Head of caudate nucleus (tissue), 42 donors: ENCODE data around the gene MAP7D1.
"Not testable (repeated sequence)": the region's sequence is repeated elsewhere in the genome, so short reads cannot be mapped to it uniquely, and the experiment has no call there.

ENCODE experiments used
- DNase-seq, 42 donors: peaks; one replicate each; pipeline versions ENCODE4 v3.0.0 to v3.0.0-alpha.2; 2020 to 2021; ENCODE audit warnings: mixed read lengths in 7 of 42
- intact Hi-C: fragments of 100-400 bp; cut with DNase I; formaldehyde crosslinking; loops from one replicate; pipeline ENCODE4 v1.15.0; 2022

The MAP7D1 gene

DNA sequence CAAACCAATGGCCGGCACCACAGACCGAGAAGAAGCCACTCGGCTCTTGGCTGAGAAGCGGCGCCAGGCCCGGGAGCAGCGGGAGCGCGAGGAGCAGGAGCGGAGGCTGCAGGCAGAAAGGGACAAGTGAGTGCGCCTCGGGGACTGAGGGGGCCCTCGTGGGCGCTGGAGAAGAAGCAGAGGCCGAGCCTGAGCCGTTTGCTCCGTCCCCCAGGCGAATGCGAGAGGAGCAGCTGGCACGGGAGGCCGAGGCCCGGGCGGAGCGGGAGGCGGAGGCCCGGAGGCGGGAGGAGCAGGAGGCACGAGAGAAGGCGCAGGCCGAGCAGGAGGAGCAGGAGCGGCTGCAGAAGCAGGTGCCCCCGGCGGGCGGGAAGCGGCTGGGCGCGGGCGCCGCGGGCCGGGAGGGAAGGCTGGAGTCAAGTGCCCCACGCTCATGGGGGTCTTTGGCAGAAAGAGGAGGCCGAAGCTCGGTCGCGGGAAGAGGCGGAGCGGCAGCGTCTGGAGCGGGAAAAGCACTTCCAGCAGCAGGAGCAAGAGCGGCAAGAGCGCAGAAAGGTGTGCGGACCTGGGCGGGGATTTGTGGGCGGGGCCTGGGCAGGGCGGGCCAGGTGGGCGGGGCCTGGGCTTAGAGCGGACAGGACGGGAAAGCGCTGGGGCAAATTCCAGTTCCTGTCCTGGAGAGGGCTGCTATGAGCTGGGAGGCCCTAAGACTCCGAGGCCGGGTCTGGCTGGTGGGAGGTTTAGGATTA, 22.7 kb downstream of the MAP7D1 start:
- intact Hi-C loops, result no loop called here
- no peak for DNase-seq

DNA sequence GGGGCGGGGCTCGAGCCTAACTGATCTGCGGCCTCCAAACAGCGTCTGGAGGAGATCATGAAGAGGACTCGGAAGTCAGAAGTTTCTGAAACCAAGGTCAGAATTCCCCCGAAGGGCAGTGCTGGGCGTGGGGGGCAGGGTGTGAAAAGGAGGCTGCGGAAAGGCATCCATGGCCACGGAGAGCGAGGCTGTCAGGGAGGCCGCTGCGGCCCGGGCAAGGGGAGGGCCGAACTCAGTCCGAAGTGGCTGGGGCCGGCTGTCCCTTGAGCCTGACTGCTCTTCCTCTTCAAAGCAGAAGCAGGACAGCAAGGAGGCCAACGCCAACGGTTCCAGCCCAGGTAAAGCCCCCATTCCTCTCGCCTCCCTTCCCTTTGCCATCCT, 23.2 kb downstream of the MAP7D1 start:
- intact Hi-C loops, result no loop called here
- DNase-seq, result no peak

DNA sequence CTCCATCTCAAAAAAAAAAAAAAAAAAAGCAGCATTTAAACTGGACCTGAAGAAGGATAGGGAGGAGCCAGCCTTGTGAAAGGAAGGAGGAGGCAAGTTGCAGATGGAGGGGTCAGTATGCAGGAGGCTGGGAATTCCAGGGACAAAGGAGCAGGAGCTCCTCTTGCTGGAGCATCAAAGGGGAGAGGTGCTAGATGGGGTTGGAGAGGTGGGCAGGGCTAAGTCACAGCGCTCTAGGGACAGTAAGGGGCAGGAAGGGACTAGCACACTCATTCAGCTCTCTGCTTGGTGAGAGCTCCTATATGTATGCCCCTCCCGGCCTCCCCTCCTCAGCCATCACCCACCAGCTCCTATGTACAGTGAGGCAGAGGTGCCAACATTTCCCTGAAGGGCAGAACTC, 26.8 kb downstream of the MAP7D1 start:
- intact Hi-C loops, result no loop called here
- no peak for DNase-seq

DNA sequence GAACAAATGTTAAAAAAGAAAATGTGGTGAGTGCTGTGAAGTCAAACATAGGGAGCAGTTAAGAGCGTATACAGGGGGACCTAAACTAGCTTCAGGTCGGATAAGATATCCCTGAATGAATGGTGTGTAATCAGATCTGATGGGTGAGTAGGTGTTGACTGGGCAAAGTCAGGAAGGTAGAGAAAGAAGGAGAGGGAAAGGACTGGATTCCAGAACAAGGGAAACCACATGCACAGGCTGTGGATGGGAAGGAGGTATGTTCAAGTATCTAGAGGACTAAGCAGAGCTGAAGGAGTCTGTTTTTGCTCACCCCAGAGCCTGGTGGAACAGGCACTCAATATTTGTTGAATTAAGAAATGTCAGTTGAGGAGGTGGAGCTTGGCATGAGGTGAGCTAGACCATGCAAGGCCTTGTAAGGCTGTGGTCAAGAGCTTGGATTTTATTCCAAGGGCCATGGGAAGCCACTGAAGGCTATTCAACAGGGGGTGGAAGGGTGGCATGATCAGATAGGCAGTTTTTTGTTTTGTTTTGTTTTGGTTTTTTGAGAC, 27.4 kb downstream of the MAP7D1 start:
- intact Hi-C loops, result no loop called here

DNA sequence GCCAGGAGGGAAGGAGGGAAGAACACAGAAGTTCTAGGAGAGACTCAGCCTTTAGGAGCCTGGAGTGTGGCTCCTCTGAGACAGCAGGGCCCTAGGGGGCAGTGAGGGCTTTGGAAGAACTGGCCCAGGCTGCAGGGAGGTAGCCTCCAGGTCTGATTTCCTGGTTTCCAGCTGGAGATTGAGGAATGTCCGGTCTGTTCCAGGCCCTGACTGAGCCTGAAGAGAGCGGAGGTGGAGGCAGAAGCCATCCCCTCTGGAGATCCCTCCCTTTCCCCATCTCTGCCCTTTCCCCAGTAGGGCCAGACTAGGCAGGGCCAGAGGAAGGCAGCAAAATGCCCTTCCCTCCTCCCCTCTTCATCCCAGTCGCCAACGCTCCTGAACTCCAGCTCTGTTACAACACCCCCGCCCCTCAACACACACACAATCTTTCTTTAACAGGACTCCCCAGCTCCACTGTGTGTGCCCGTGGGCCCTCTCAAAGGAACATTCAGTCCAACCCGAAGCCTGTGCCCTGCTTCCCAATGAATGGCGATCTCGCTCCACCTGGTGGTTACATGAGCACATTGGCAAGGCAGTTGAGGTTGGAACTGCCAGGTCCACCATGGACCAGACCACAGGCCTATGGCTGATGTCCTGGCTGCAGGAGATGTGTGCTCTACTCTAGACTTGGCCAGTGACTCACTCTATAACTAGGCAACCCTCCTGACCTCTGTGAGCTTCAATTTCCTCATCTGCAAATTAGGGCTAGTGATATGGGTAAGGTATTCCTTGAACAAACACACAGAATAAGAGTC, 32.0 kb downstream of the MAP7D1 start:
- DNase-seq, result peak; percentile 77 to 95 (median 90)
- intact Hi-C loops, result loop anchor here (2.0 kb wide), 1 partner anchor 37 kb away; no protein-coding TSS in a partner anchor

More for the DNA sequence above, 27.4 kb downstream of the MAP7D1 start:
- DNase-seq, result no peak

DNA sequence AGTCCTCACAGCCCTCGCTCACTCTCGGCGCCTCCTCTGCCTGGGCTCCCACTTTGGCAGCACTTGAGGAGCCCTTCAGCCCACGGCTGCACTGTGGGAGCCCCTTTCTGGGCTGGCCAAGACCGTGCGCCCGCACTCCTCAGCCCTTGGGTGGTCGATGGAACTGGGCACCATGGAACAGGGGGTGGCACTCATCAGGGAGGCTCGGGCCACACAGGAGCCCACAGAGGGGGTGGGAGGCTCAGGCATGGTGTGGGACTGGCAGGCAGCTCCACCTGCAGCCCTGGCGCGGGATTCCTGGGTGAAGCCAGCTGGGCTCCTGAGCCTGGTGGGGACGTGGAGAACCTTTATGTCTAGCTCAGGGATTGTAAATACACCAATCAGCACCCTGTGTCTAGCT, 40.8 kb downstream of the MAP7D1 start:
- intact Hi-C loops, DNase-seq: not testable (repeated sequence)

DNA sequence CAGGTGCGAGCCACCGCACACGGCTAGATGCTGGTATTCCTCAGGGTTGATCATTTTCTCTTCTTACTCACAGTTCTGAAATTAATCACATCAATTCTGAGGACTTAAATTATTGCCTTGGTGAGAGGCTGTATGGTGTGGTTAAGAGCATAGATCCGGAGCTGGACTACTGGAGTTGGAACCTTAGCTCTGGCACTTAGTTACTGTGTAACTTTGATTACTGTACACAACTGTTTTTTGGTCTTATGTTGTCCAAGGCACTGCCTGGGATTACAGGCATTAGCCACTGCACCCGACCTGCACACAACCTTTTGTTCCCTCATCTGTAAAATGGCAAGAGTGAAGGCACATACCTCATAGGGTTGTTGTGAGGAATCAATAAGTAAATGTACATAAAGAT, 42.7 kb downstream of the MAP7D1 start:
- intact Hi-C loops, result no loop called here
- no peak for DNase-seq

DNA sequence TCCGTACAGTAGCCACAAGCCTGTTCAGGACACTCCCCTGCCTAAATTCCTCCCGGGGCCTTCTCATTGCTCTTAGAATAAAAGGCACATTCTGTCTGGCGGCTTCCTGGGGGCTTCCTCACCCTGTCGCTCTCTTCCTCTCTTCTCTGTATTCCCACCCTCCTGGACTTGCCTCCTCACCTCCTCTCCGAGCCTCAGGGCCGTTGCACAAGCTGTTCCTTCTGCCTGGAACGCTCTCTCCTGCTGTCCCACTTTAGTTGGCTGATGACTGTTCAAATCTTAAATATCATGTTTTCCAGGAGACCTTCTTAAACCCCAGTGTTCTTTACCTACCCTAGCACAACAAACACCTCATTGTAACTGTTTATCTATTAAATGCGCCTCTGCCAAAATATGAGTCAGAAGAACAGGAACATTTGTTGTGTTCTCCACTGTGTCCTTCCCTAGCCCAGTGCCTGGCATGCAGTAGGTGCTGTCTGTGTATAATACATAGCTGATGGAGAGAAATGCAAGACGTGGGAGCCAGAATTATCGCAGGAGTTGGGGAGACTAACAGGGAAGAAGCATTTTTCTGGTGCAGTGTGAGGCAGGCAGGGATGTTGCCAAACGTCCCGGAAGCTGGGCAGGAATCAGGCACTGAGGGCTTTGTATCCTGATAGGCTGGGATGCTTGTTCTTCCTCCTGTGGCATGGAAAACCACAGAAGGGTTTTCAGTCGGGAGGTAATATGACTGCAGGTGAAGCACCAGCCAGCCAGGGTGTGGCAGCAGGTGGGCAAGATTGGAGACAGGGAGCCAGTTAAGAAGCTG, 44.2 kb downstream of the MAP7D1 start:
- intact Hi-C loops, result no loop called here

DNA sequence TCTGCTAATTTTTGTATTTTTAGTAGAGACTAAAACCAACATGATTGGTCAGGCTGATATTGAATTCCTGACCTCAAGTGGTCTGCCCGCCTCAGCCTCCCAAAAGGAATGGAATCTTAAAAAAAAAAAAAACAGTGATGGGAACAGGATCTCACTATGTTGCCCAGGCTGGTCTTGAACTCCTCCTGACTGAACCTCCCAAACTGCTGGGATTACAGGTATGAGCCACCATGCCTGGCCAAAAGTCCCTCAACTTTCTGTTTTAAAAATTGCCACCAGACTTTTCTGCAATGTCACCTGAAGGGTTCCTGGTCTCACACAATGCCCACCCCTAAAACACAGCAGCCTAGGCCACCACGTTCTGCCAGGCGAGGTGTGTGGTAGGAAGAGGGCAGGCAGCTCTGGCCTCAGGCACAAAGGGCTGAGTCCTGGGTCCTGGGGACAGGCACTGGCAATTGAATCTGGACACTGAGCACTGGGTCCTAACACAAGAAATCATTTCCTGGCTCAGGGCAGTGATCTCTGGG, 47.1 kb downstream of the MAP7D1 start:
- DNase-seq, result no peak
- intact Hi-C loops, result no loop called here

More for the DNA sequence above, 44.2 kb downstream of the MAP7D1 start:
- DNase-seq, result peak in 5 of 42 donors; percentile 30 to 57 (median 37)

DNA sequence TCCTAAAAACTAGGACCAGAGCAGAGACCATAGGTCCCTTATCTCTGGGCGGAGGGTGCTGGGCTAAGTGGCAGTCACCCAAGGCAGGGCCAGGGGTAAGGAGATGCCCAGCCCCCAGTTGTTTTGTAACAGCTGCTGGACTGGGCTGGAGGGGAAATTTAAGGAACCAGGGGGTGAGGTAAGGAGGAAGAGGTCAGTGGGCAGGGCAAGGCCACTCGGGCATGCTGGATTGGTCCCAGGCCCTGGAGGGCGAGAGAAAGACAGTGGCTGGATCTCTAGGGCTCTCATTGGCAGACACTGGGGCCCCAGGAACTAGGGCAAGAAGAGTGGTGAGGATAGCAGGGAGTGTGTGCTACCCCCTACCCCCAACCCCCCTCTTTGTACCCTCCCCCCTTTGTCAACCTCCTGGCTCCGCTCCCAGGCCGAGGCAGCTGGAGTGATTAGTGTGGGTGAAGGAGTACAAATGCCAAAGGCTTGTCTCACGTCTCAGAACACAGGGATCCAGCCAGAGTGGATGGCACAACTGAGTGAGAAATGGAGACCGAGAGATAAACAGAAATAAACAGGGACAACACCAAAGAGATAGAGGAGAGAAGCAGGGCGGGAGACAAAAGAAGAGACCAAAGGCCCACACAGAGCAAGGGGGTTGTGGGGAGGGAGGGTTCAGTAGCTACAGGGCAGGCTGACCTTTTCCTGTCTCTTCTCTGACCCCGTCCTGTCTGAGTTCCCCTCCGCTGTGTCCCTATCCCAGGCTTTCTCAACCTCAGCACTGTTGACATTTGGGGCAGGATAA, 47.8 kb downstream of the MAP7D1 start:
- intact Hi-C loops, result no loop called here
- DNase-seq, result peak; percentile 19 to 81 (median 58)

DNA sequence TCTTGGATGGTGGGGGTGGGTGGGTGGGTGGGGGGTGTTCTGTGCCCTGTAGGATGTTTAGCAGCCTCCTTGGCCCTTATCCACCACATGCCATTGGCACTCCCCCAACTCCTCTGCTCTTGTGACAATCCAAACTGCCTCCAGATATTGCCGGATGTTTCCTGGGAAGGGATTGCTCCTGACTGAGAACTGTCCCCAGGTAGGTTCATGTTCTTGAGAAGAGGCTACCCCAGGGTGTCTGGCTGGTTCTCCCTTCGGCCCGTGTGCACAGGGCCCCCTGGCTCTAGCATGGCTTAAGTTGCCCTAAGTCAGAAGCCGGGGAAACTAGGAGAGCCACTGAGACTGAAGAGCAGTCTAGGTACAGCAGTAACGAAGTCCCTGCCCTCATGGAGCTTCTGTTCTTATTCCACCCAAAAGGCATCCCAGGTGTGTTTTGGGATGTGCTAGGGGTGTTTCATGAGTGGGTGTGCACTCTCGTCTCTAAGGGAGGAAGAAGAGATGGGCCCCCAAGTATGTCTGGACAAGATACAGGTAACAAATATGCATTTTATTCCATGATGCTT, 48.5 kb downstream of the MAP7D1 start:
- intact Hi-C loops, result no loop called here
- peak in 3 of 42 donors; percentile 28 to 55 (median 34) for DNase-seq

DNA sequence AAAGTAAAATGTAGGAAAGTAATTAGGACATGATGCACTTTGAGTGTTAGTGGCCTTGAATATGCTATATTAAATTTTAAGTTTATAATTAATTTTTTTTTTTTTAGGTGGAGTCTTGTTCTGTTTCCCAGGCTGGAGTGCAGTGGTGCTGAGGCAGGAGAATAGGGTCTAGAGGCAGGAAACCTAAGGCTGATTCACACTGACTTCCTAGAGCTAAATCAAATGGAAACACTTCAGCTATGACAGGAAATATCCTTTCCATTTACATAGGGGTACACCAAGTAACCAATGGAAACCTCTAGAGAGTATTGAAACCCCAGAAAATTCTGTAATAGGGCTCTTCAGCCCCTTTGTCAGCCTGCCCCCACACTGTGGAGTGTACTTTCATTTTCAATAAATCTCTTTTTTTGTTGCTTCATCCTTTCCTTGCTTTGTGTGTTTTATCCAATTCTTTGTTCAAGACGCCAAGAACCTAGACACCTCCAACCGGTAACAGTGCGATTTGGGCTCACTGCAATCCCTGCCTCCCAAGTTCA, 50.4 kb downstream of the MAP7D1 start:
- intact Hi-C loops, result no loop called here
- no peak for DNase-seq

DNA sequence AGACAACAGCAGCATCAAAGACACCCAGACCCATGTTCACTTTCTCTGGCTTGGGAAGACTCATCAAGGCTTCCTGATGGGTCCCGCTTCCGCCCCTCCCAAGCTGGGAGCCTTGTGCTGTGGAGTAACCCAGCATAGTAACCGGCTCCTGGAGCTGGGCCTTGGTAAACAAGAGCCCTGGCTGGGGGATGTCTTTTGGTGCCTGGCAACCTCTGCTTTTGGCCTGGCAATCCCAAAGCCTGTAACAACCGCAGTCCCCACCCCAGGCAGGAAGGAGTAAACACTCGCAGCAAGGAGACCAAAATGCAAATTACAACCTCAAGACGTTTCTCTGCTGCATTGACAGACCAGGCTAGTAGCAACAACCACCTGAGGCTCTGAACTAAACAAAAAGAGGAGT, 51.4 kb downstream of the MAP7D1 start:
- peak in 21 of 42 donors; percentile 14 to 65 (median 48) for DNase-seq
- intact Hi-C loops, result no loop called here

DNA sequence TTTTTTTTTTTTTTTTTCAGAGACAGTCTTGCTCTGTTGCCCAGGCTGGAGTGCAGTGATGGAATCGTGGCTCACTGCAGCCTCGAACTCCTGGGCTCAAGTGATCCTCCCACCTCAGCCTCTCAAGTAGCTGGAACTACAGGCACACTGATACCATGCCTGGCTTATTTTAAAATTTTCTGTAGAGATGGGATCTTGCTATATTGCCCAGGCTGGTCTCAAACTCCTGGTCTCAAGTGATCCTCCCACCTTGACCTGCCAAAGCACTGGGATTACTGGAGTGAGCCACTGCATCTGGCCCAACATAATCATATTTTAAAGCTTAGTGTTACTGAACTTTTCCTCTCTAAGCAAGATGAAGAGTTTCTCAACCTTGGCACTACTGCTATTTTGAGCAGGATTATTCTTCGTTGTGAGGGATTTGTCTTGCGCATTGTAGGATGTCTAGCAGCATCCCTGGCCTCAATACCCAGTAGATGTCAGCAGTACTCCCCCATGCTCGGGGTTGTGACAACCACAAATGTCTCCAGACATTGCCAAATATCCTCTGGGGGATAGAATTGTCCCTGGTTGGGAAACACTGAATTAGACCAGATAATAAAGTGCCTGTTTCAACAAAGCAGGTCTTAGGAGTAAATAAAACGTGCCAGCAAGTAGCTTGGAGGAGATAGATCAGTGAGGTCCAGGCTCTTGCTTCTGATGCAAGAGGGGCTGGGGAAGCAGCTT, 53.2 kb downstream of the MAP7D1 start:
- no peak for DNase-seq
- intact Hi-C loops, result no loop called here

DNA sequence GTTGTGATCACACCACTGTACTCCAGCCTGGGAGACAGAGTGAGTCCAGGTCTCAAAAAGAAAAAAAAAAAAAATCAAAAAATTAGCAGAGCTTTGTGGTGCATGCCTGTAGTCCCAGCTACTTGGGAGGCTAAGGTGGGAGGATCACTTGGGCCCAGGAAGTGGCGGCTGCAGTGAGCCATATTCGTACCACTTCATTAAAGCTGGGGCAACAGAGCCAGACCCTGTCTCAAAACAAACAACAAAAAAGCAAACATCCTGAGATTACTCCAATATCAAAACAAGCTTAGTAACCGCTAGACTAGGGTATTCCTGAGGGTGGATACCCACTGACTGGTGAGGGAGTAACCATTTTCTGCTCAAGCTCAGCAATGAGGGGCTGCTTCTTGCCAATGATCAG, 55.3 kb downstream of the MAP7D1 start:
- intact Hi-C loops, result no loop called here
- no peak for DNase-seq

DNA sequence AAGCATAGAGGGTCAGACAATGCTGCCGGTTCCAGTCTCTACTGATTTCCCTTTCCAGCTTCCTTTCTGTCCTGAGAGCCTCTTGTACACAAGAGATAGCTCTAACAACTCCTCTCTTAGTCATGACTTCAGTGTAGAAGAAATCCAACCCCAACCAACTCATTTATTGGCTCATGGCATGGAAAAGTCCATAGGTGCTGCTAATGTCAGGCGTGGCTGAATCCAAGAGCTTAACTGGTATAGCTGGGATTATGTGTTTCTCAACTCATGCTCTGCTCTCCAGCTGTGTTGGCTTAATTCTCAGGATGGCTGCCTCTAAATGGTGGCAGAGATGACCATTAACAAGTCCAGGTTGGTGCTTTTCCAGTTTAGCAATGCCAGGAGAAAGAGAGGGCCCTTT, 55.9 kb downstream of the MAP7D1 start:
- intact Hi-C loops, result no loop called here
- no peak for DNase-seq

DNA sequence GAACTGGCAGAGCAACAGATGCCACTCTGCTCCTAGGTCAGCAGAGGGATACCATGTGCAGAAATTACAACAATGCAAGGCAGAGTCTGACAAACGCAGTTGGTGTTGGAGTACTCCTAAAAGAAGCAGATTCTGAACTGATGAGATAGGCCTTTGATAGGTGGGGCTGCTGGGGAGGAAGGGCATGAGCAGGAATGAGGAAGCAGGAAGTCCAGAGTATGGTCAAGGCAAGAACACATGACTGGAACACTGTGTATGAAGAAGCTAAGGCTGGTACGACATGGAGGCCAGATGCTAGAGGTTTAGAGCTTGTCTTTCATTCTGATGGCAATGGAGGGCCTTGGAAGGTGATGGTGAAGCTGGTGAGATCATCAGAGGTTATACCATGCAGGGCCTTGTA, 56.8 kb downstream of the MAP7D1 start:
- no peak for DNase-seq
- intact Hi-C loops, result no loop called here
